HG02973 (cell line): ENCODE measurements around the gene SLC25A41.
A peak's percentile ranks its signal among the peaks of the same experiment; 100 is the strongest.

Experiments used
- ATAC-seq: cut with Tn5 transposase; IDR thresholded peaks from one replicate; pipeline ENCODE4 v1.9.1; 2021; ENCODE audit warnings: moderate library complexity; ENCODE audit not compliant: unreplicated experiment

The SLC25A41 gene

GRCh38 chr19:6433663-6434062, at the start of gene SLC25A41:
TSS of gene SLC25A41 (minus strand) at chr19:6433763. CDS start at chr19:6433693, 70 bp downstream.
- no peak for ATAC-seq

GRCh38 chr19:6483235-6483634, 49.7 kb upstream of the SLC25A41 start:
- no peak for ATAC-seq

GRCh38 chr19:6482343-6482686, 48.8 kb upstream of the SLC25A41 start:
- no peak for ATAC-seq

GRCh38 chr19:6481541-6482342, 48.2 kb upstream of the SLC25A41 start, which contains the start of gene DENND1C:
TSS of gene DENND1C (minus strand) at chr19:6481787. CDS start at chr19:6481695, 92 bp downstream.
- peak; percentile 60 for ATAC-seq

GRCh38 chr19:6480848-6481415, 47.4 kb upstream of the SLC25A41 start:
- ATAC-seq, result no peak

GRCh38 chr19:6479836-6480398, 46.4 kb upstream of the SLC25A41 start:
- ATAC-seq, result no peak

GRCh38 chr19:6478815-6479214, 45.3 kb upstream of the SLC25A41 start:
- no peak for ATAC-seq

- ATAC-seq, result no peak
These were observed 43.4 kb upstream of the SLC25A41 start for GRCh38 chr19:6476896-6477431.

- ATAC-seq, result no peak
These were observed 42.8 kb upstream of the SLC25A41 start for GRCh38 chr19:6476155-6476895.

GRCh38 chr19:6475321-6476108, 42.0 kb upstream of the SLC25A41 start:
- ATAC-seq, result no peak

- ATAC-seq, result no peak
These were observed 40.1 kb upstream of the SLC25A41 start for GRCh38 chr19:6473647-6474046.

- ATAC-seq, result no peak
These were observed 39.1 kb upstream of the SLC25A41 start for GRCh38 chr19:6472713-6473112.

GRCh38 chr19:6471076-6471475, 37.5 kb upstream of the SLC25A41 start:
- ATAC-seq, result no peak

- no peak for ATAC-seq
These were observed 36.6 kb upstream of the SLC25A41 start for GRCh38 chr19:6470173-6470572.

- no peak for ATAC-seq
These were observed 33.8 kb upstream of the SLC25A41 start for GRCh38 chr19:6467384-6467783.

- ATAC-seq, result no peak
These were observed 33.1 kb upstream of the SLC25A41 start for GRCh38 chr19:6466526-6467248.

GRCh38 chr19:6465663-6466062, 32.1 kb upstream of the SLC25A41 start:
- no peak for ATAC-seq

- no peak for ATAC-seq
These were observed 31.4 kb upstream of the SLC25A41 start for GRCh38 chr19:6465006-6465405.

GRCh38 chr19:6464070-6464873, 30.7 kb upstream of the SLC25A41 start, which contains the start of gene CRB3:
TSS of gene CRB3 (plus strand) at chr19:6464271. CDS start at chr19:6464702, 431 bp downstream.
- ATAC-seq, result no peak
